ENCODE results near the gene CPAMD8.

The CPAMD8 gene

DNA sequence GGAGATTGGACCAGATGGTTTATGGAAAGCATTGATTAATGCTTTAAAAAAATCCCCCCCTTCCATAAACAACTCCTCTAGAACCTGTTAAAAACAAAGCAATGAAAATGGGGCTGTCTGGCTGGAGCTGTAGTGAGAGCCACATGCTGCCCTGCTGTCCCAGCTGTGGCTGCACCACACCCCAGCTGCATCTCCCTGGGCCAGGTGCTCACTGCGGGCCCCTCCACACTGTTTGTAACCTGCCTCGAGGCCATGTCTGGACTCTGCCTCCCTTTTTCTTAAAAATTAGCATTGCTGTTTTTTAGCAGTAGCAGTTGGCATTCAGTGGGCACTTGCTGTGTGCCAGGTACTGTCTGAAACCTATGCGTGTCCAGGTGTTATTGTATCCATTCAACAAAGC, 153.0 kb downstream of the CPAMD8 start:
- DNase-seq (ENCODE audit: low read depth), result no peak

DNA sequence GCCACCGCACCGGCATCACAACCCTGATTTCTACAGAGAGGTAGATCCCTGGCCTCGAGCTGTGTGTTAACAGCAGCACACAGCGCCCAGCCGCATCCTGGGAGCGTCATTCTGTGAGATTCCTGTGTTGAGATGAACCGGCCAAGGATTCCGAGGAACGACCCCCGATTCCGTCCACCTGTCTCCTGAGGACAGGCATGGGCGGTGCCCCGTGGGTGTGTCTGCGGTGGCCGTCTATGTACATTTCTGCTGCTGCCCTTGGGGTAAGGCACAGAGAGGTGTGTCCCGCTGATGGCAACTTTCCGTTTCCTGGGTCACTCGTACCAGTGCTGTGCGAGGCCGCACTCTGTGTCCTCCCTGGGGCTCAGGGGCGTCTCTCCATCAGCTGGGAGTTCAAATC, 153.9 kb downstream of the CPAMD8 start:
- DNase-seq (ENCODE audit: low read depth), result no peak

DNA sequence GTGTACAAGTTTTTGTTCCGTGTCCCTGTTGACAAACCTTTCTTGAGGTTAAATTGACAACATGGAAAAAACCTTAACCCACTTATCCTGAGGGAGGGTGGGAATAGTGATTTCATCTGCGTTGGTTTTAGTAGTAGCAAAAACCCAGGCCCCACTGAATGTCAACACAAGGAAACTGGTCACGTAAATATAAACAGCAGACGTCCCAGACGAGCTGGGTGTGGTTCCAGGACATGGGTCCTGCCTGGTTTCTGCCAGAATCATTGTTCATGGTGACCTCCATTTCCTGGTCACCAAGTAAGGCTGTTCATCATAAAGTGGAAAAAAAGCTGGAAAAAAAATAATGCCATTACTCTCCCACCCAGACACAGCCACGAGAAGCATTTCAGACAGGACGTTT, 154.7 kb downstream of the CPAMD8 start:
- DNase-seq (ENCODE audit: low read depth), result no peak

DNA sequence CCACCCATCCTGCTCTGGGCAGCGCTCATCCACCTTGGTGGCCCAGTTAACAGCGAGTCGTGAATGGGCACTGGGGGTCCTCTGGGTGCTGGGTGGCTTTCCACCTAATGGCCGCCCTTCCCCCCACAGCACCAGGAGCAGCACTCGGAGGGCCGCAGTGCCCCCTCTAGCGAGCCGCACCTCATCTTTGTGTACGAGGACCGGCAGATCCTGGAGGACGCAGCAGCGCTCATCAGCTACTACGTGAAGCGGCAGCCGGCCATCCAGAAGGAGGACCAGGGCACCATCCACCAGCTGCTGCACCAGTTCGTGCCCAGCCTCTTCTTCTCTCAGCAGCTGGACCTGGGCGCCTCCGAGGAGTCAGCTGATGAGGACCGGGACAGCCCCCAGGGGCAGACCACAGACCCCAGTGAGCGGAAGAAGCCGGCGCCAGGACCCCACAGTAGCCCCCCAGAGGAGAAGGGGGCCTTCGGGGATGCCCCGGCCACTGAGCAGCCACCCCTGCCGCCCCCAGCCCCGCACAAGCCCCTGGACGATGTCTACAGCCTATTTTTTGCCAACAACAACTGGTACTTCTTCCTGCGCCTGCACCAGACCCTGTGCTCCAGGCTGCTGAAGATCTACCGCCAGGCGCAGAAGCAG, 157.2 kb downstream of the CPAMD8 start:
- DNase-seq (ENCODE audit: low read depth), result no peak

DNA sequence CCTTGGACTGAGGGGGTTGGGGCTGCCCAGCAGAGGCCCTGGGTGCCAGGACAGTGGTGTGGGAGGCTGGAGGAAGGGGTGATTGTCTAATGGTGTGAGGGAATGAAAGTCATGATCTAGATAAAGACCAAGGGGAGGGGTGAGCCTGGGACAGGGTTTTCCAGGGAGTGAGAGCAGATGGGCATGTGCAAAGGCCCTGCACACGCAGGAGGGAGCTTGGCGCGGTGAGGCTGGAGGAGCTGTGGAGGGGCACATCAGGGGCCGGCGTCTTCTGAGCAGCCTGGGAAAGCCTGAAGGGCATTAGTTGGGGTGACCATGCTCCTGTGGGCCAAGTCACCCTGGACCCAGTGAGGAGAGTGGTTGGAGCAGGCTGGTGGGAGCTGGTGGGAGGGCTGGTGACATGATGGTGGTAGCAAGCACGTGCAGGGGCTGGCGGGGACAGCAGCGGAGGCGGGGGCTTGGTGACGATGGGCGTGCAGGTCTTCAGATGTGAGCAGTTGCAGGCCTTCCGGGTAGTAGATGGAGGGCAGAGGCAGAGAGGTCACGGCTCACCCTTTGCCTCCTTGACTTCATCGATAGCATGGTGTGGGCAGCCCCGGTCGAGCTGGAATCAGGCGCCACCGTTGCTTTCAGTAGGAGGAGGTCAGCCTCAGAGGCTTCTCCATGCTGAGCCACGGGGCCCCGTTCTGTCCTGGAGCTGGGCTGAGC, 158.0 kb downstream of the CPAMD8 start:
- DNase-seq (ENCODE audit: low read depth), result no peak

DNA sequence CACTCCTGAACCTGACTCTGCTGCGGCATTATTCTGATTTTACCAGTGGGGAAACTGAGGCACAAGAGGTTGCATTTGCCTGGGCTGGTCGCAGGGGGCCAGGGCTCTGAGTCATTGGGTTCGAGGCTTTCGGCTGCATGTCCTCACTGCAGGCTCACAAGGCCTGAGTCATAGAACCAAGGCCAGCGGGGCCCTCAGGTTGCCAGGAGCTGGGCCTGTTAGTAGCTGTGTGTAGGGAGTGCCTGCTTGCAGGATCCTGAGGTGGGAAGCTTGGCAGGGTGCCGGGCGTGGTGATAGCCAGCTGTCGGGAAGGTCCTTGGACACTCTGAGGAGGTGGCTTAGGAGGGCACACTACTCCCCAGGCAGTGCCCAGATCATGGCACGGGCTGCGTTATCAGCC, 159.4 kb downstream of the CPAMD8 start:
- DNase-seq (ENCODE audit: low read depth), result no peak

DNA sequence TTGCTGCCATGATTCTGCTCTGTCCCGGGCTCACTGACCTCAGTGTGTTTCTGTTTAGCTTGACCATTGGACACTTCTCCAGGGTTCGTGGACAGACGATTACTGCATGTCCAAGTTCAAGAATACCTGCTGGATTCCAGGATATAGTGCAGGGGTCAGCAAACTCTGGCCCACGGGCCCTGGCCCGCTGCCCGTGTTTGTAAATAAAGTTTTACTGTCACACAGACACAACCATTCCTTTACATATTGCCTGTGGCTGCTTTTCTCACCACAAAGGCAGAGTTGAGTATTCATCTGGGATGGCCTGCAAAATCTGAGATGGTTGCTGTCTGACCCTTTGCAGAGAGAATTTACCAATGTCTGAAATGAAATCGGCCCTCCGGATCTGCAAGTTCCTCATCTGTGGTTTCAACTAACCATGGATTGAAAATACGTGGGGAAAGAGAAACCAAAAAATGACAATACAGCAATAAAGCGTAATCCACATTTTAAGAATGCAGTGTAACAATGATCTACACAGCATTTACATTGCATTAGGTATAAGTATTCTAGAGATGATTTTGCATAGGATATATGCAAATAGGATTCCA, 163.7 kb downstream of the CPAMD8 start:
- no peak for DNase-seq (ENCODE audit: low read depth)

DNA sequence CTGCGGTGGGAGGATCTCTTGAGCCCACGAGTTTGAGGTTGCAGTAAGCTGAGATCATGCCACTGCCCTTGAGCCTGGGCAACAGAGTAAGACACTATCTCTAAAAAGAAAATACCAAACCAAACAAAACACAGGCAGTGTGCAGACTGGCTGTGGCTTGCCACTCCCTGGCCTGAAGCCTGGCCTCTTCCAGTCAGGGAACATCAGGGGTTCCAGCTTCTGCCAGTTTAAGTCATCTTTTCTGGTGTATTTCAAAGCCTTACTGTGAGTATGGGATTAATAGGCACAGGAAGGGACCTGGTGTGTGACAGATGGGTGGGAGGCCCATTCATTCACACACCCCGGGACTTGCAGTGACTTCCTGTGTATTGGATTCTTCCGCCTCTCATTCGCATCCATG, 164.8 kb downstream of the CPAMD8 start:
- DNase-seq (ENCODE audit: low read depth), result no peak

DNA sequence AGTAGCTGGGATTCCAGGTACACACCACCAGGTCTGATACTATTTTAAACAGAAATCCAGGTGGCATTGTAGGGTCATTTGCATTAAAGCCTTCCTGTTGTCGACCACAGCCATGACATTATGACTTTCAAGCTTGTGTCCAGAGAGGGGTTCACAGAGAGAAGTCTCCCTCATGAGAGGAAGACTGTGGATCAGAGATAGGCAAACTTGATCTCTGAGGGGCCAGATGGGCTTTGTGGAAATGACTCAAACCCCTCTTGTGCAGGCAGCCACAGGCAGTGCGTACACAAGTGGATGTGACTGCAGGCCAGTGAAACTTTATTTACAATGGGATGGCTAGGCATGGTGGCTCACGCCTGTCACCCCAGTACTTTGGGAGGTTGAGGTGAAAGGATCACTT, 165.6 kb downstream of the CPAMD8 start:
- DNase-seq (ENCODE audit: low read depth), result peak; percentile 84

DNA sequence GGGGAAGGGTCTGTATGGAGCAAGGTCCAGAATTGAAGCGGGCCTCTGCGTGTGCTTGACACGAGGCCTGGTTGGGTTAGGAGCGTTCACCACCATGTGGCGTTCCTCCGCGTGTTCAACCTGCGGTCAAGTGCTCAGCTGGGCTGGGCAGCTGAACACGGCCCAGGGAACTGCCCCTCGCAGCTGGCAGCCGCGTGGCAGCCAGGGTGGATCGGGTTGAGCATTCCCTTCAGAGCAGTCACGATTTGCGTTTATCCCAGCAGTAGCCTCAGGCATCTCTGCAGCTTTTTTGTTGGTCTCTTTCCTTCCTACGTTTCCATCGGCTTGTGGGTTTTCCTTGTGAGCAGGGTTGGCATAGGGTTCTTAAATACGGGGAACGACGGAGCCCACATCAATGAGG, 166.5 kb downstream of the CPAMD8 start:
- DNase-seq (ENCODE audit: low read depth), result no peak

DNA sequence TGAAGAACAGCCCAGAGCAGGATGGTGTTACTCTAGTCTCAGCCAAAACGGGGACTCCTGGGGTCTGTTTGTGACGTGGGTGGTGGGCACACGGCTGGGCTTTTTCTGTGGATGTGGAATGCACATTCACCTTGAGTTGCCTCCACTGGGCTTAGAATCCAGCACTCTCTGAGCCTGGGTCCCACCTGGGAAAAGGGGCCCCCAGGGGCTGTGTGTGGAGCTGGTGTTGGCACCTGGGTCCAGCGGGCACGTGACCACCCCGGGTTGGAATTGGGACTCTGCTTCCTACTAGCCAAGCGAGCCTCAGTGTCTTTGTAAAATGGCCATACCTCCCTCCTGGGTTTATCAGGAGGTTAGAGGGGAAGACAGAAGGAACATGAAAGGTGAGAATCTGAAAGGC, 167.0 kb downstream of the CPAMD8 start:
- DNase-seq (ENCODE audit: low read depth), result no peak

DNA sequence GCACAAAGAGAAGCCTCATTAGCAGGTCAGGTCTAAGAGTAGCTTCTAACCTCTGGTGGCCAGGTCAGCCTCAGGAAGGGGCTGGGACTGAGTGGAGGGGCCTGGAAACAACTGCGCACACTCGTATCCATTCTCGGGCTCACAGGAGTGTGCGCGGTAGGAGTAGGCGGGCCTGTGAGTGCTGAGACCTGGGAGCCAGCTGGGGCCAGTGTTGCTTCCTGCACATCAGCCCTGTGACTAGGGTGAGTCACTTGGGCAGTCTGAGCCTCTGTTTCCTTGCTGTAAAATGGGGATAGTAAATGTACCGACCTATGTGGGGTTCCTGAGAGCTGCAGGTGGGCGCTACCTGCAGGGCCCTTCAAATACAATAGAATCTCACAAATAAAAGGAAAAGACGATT, 170.5 kb downstream of the CPAMD8 start:
- DNase-seq (ENCODE audit: low read depth), result no peak

DNA sequence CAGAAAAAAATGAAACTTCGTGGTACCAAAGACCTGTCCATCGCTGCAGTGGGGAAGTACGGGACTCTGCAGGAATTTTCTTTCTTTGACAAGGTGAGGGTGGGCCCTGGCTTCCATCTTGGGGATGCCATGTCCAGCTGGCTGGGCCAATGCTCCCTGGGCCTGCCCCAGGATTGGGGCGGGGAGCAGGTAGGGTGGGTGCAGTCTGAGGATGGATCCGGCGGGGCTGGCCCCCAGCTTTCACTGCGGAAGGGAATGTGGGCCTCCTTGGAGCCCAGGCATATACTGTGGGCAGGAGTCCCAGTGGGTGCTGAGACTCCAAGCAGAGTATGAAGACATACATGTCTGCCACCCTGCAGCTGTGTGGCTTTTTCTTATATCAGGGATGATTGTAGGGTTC, 173.5 kb downstream of the CPAMD8 start:
- DNase-seq (ENCODE audit: low read depth), result no peak

DNA sequence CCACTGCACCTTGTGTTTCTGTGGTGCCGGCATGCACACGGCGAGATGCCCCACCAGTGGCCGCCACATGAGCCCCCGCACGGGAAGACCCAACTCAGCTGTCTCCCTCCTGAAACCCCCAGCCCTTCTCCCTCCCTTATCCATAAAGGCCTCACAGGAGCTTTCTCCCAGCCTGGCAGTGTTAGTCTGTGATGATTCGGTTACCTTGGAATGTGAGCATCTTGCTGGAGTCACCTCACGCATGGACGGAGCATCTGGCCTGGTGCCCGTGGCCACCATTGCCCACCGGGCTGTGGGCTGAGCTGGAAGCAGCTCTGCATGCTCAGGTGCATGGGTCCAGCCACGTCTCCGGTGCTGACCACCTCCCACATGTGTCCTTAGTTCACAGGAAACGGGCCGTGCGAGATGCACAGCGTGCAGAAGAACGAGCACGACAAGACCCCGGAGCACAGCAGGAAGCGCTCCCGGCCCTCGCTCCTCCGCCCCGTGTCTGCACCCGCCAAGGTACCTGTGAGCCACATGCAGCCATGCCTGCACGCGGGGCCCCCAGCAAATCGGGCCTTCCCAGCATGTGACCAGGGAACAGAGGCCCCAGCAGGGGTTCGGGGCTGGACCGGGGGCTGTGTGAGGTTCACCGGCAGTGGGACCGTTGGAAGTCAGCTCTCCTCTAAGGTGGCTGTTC, 175.4 kb downstream of the CPAMD8 start:
- DNase-seq (ENCODE audit: low read depth), result no peak

DNA sequence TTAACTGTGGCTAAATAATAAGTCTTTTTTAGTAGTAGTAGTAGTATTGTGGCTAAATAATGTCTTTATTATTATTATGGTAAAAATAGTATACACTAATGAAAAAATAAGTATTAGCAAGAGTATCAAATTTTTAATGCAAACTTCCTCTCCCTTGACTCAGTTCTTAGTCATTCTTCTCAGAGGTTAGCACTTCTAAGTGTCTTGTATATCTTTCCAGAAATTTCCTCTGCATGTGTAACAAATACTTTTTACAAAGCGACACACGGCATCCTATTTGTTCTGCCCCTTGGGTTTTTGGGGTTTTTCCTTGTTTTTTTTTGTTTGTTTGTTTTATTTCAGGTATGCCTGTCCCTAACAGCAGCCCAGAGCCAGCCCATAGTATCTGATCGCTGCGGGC, 176.5 kb downstream of the CPAMD8 start:
- no peak for DNase-seq (ENCODE audit: low read depth)

DNA sequence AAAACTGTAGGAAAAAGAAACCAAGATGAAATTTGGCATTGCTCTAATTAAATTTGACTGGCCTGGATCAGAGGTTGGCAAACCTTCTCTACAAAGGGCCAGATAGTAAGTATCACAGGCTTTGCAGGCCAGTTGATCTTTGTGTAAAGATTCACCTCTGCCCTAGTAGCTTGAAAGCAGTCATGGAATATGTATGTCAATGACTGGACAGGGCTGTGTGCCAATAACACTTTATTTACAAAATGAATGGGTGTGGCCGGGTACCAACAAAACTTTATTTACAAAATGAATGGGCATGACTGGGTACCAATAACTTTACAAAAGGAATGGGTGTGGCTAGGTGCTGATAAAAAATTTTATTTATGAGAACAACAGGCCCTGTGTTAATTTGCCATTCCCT, 177.4 kb downstream of the CPAMD8 start:
- no peak for DNase-seq (ENCODE audit: low read depth)

DNA sequence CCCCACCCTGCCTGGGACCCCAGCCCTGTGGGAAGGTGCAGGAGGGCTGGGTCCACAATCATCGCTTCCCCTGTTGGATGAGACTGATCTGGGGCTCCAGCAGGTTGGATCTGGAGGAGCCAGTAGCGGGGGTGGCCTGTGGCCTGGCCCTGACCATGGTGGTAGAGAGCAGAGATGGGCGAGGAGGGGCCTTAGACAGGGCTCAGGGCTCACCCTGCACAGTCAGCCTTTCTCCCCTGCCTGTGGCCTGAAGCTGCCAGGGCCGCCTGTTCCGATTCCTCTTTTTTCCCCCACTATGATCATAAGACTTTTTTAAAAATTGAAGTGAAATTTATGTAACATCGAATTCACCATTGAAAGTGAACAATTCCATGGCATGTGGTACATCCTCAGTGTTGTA, 179.2 kb downstream of the CPAMD8 start:
- DNase-seq (ENCODE audit: low read depth), result no peak

DNA sequence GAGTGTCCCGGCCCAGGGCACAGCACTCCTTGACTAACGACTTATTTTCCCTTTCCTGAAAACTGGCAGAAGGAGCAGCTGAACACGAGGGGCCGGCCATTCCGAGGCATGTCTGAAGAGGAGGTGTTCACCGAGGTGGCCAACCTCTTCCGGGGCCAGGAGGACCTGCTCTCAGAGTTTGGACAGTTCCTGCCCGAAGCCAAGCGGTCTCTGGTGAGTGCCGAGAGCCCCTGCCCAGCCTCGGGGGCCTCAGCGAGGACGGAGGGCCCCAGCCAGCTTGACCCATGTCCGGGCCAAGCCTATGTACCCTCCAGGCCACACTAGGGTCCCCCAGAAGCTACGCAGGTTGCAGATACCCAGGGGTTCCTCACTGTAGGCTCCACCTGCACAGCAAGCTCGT, 179.7 kb downstream of the CPAMD8 start:
- DNase-seq (ENCODE audit: low read depth), result no peak
